ENCODE measurements around the gene TRNAU1AP. TPM values are rescaled to one million over a fixed set of nuclear protein-coding genes. Genes with fewer than 3 reads are reported as not detected.

TRNAU1AP gene
- polyA plus RNA-seq (2012; ENCODE audit: missing spikeins): 38.6 TPM

- TF ChIP-seq POLR2AphosphoS5 (IDR thresholded peaks at IDR 0.05; ENCODE audit: low read depth, low read length): no peak
- TF ChIP-seq POLR2A (IDR thresholded peaks at IDR 0.05; ENCODE audit: low read depth, low read length): peak; percentile 69
- TF ChIP-seq TAF1 (IDR thresholded peaks at IDR 0.05; ENCODE audit: borderline replicate concordance, low read depth, low read length): no peak
- FAIRE-seq (peak; percentile 90), DNase-seq (ENCODE audit: insufficient read length) (peak; percentile 90)
Observed at GRCh38 chr1:28552758-28553663, at the start of gene TRNAU1AP. Gene TRNAU1AP (plus strand): TSS chr1:28553085. CDS start chr1:28553111, 26 bp downstream.

- DNase-seq (ENCODE audit: insufficient read length) (no peak), FAIRE-seq (no peak)
- TF ChIP-seq POLR2A (IDR thresholded peaks at IDR 0.05; ENCODE audit: low read depth, low read length) (no peak), POLR2AphosphoS5 (IDR thresholded peaks at IDR 0.05; ENCODE audit: low read depth, low read length) (no peak)
Observed at GRCh38 chr1:28503117-28503516, 49.8 kb upstream of the TRNAU1AP start.

GRCh38 chr1:28505406-28506187 is 47.3 kb upstream of the TRNAU1AP start, which contains the start of gene RCC1:
Gene RCC1 (plus strand): TSS chr1:28506043. CDS start chr1:28529867, 23,824 bp downstream.
- DNase-seq (ENCODE audit: insufficient read length): peak; percentile 85
- FAIRE-seq: peak; percentile 86
- TF ChIP-seq TAF1 (IDR thresholded peaks at IDR 0.05; ENCODE audit: borderline replicate concordance, low read depth, low read length) (peak; percentile 99), POLR2A (IDR thresholded peaks at IDR 0.05; ENCODE audit: low read depth, low read length) (peak; percentile 99), POLR2AphosphoS5 (IDR thresholded peaks at IDR 0.05; ENCODE audit: low read depth, low read length) (peak; percentile 100)

GRCh38 chr1:28506907-28507246 is 46.0 kb upstream of the TRNAU1AP start:
- no peak for DNase-seq (ENCODE audit: insufficient read length)
- FAIRE-seq: no peak
- no peak; the same call in 1 of the 2 replicates for TF ChIP-seq POLR2AphosphoS5 (IDR thresholded peaks at IDR 0.05; ENCODE audit: low read depth, low read length)
- no peak for TF ChIP-seq POLR2A (IDR thresholded peaks at IDR 0.05; ENCODE audit: low read depth, low read length)
- no peak for TF ChIP-seq TAF1 (IDR thresholded peaks at IDR 0.05; ENCODE audit: borderline replicate concordance, low read depth, low read length)

GRCh38 chr1:28507247-28507645 is 45.6 kb upstream of the TRNAU1AP start:
- TF ChIP-seq POLR2A (IDR thresholded peaks at IDR 0.05; ENCODE audit: low read depth, low read length) (no peak; the same call in 1 of the 2 replicates), TAF1 (IDR thresholded peaks at IDR 0.05; ENCODE audit: borderline replicate concordance, low read depth, low read length) (no peak), POLR2AphosphoS5 (IDR thresholded peaks at IDR 0.05; ENCODE audit: low read depth, low read length) (no peak; the same call in 1 of the 2 replicates)
- FAIRE-seq (no peak), DNase-seq (ENCODE audit: insufficient read length) (no peak)

- DNase-seq (ENCODE audit: insufficient read length) (no peak), FAIRE-seq (no peak)
- TF ChIP-seq POLR2AphosphoS5 (IDR thresholded peaks at IDR 0.05; ENCODE audit: low read depth, low read length) (peak; percentile 19), POLR2A (IDR thresholded peaks at IDR 0.05; ENCODE audit: low read depth, low read length) (no peak)
Observed at GRCh38 chr1:28507646-28508434, 45.0 kb upstream of the TRNAU1AP start.

- no peak for FAIRE-seq
- peak; percentile 79 for TF ChIP-seq POLR2A (IDR thresholded peaks at IDR 0.05; ENCODE audit: low read depth, low read length)
- TF ChIP-seq TAF1 (IDR thresholded peaks at IDR 0.05; ENCODE audit: borderline replicate concordance, low read depth, low read length): no peak
- TF ChIP-seq POLR2AphosphoS5 (IDR thresholded peaks at IDR 0.05; ENCODE audit: low read depth, low read length): peak; percentile 80; the same call in 1 of the 2 replicates
- DNase-seq (ENCODE audit: insufficient read length): no peak
Observed at GRCh38 chr1:28508435-28508754, 44.5 kb upstream of the TRNAU1AP start.

GRCh38 chr1:28509705-28510272 is 43.1 kb upstream of the TRNAU1AP start:
- TF ChIP-seq POLR2A (IDR thresholded peaks at IDR 0.05; ENCODE audit: low read depth, low read length) (no peak), POLR2AphosphoS5 (IDR thresholded peaks at IDR 0.05; ENCODE audit: low read depth, low read length) (peak; percentile 98; the same call in 1 of the 2 replicates), TAF1 (IDR thresholded peaks at IDR 0.05; ENCODE audit: borderline replicate concordance, low read depth, low read length) (no peak)

GRCh38 chr1:28510273-28510969 is 42.5 kb upstream of the TRNAU1AP start:
- FAIRE-seq (peak; percentile 48), DNase-seq (ENCODE audit: insufficient read length) (no peak)
- TF ChIP-seq POLR2AphosphoS5 (IDR thresholded peaks at IDR 0.05; ENCODE audit: low read depth, low read length): peak; percentile 93
- TF ChIP-seq POLR2A (IDR thresholded peaks at IDR 0.05; ENCODE audit: low read depth, low read length): peak; percentile 95
- peak; percentile 27; the same call in 1 of the 2 replicates for TF ChIP-seq TAF1 (IDR thresholded peaks at IDR 0.05; ENCODE audit: borderline replicate concordance, low read depth, low read length)

More at GRCh38 chr1:28509705-28510272, 43.1 kb upstream of the TRNAU1AP start:
- DNase-seq (ENCODE audit: insufficient read length) (no peak), FAIRE-seq (no peak)

GRCh38 chr1:28510970-28511440 is 41.9 kb upstream of the TRNAU1AP start:
- TF ChIP-seq TAF1 (IDR thresholded peaks at IDR 0.05; ENCODE audit: borderline replicate concordance, low read depth, low read length) (no peak), POLR2AphosphoS5 (IDR thresholded peaks at IDR 0.05; ENCODE audit: low read depth, low read length) (peak; percentile 21), POLR2A (IDR thresholded peaks at IDR 0.05; ENCODE audit: low read depth, low read length) (peak; percentile 68; the same call in 1 of the 2 replicates)
- FAIRE-seq (no peak), DNase-seq (ENCODE audit: insufficient read length) (no peak)
